SHP77 (cell line): ENCODE measurements around the gene ARMC2.
"Not testable (repeated sequence)": the region's sequence is repeated elsewhere in the genome, so short reads cannot be mapped to it uniquely, and the experiment has no call there.

Experiments used
- DNase-seq, 2 experiments: peaks; one replicate each; lab custom pipeline; 2025; lab: John Stamatoyannopoulos, UW

The ARMC2 gene

GRCh38 chr6:108952776-108953486 lies 104.7 kb downstream of the ARMC2 start:
- DNase-seq: no peak

- DNase-seq: no peak
These were observed 105.5 kb downstream of the ARMC2 start for GRCh38 chr6:108953681-108954080.

GRCh38 chr6:108955329-108955949 lies 107.2 kb downstream of the ARMC2 start:
- no peak for DNase-seq

- no peak for DNase-seq
These were observed 109.0 kb downstream of the ARMC2 start for GRCh38 chr6:108957221-108957620.

- DNase-seq: no peak
These were observed 110.9 kb downstream of the ARMC2 start for GRCh38 chr6:108958900-108959770.

GRCh38 chr6:108959972-108960582 lies 111.9 kb downstream of the ARMC2 start:
- DNase-seq: no peak

- DNase-seq: no peak
These were observed 112.4 kb downstream of the ARMC2 start for GRCh38 chr6:108960601-108961000.

- no peak for DNase-seq
These were observed 112.9 kb downstream of the ARMC2 start for GRCh38 chr6:108961077-108961476.

GRCh38 chr6:108961985-108962384 lies 113.8 kb downstream of the ARMC2 start:
- DNase-seq: no peak

GRCh38 chr6:108966251-108966650 lies 118.0 kb downstream of the ARMC2 start:
- no peak for DNase-seq

GRCh38 chr6:108966855-108967755 lies 118.9 kb downstream of the ARMC2 start:
- DNase-seq: peak; percentile 15 to 58

GRCh38 chr6:108968325-108969316 lies 120.4 kb downstream of the ARMC2 start:
- no peak for DNase-seq

- no peak for DNase-seq
These were observed 121.6 kb downstream of the ARMC2 start for GRCh38 chr6:108969776-108970175.

GRCh38 chr6:108974201-108974600 lies 126.0 kb downstream of the ARMC2 start:
- DNase-seq: no peak

- not testable (repeated sequence) for DNase-seq
These were observed 130.4 kb downstream of the ARMC2 start for GRCh38 chr6:108978638-108979037.

- no peak for DNase-seq
These were observed 134.2 kb downstream of the ARMC2 start for GRCh38 chr6:108982154-108983113.

- no peak for DNase-seq
These were observed 134.9 kb downstream of the ARMC2 start for GRCh38 chr6:108983151-108983550.

GRCh38 chr6:108985301-108985700 lies 137.1 kb downstream of the ARMC2 start:
- DNase-seq: no peak

GRCh38 chr6:108987156-108987555 lies 138.9 kb downstream of the ARMC2 start:
- DNase-seq: no peak
